ENCODE results near the gene ATXN7.

ATXN7 gene

GRCh38 chr3:63861306-63861705 is 2.4 kb upstream of the ATXN7 start:
- H3K9ac ChIP-seq (ENCODE audit: low read length), result no peak overlapping the region
- no peak for DNase-seq
- H3K4me2 ChIP-seq (ENCODE audit: low read depth, low read length), result no peak overlapping the region
- no peaks in the 10 kb centered on the region for H3K36me3 ChIP-seq (replicated peaks; ENCODE audit: insufficient read depth, low read length)
- H3K79me2 ChIP-seq (ENCODE audit: low read length), result peaks cover 87% of the 10 kb centered on the region
- H3K4me1 ChIP-seq (ENCODE audit: low read length), result peaks cover 13% of the 10 kb centered on the region
- no peaks in the 10 kb centered on the region for H3K9me3 ChIP-seq (replicated peaks; ENCODE audit: insufficient read depth, low read length)
- no peak overlapping the region for H2AFZ ChIP-seq (ENCODE audit: low read length)
- no peaks in the 10 kb centered on the region for H3F3A ChIP-seq (ENCODE audit: insufficient read depth, low read length)
- no peak overlapping the region for H3K4me3 ChIP-seq (ENCODE audit: low read length)
- no peaks in the 10 kb centered on the region for H3K27me3 ChIP-seq (replicated peaks; ENCODE audit: insufficient read depth, low read length)
- no peak for TF ChIP-seq EZH2 (optimal IDR thresholded peaks at IDR 0.05; ENCODE audit: low read depth, low read length)
- TF ChIP-seq EZH2phosphoT487 (IDR thresholded peaks at IDR 0.05; ENCODE audit: low read length), result no peak
- TF ChIP-seq, protein P1, sequence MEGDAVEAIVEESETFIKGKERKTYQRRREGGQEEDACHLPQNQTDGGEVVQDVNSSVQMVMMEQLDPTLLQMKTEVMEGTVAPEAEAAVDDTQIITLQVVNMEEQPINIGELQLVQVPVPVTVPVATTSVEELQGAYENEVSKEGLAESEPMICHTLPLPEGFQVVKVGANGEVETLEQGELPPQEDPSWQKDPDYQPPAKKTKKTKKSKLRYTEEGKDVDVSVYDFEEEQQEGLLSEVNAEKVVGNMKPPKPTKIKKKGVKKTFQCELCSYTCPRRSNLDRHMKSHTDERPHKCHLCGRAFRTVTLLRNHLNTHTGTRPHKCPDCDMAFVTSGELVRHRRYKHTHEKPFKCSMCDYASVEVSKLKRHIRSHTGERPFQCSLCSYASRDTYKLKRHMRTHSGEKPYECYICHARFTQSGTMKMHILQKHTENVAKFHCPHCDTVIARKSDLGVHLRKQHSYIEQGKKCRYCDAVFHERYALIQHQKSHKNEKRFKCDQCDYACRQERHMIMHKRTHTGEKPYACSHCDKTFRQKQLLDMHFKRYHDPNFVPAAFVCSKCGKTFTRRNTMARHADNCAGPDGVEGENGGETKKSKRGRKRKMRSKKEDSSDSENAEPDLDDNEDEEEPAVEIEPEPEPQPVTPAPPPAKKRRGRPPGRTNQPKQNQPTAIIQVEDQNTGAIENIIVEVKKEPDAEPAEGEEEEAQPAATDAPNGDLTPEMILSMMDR (IDR thresholded peaks at IDR 0.05; ENCODE audit: low read length), result no peak
- no peak overlapping the region for H3K27ac ChIP-seq (ENCODE audit: low read length)
- no peaks in the 10 kb centered on the region for H3K9me2 ChIP-seq (replicated peaks; ENCODE audit: insufficient read depth, low read length)
- H4K20me1 ChIP-seq (ENCODE audit: insufficient read depth, low read length), result no peaks in the 10 kb centered on the region

- peaks cover 13% of the 10 kb centered on the region for H3K4me1 ChIP-seq (ENCODE audit: low read length)
- H3K4me3 ChIP-seq (ENCODE audit: low read length), result peak overlapping the region; percentile 95
- peak overlapping the region; percentile 91 for H3K4me2 ChIP-seq (ENCODE audit: low read depth, low read length)
- H3K79me2 ChIP-seq (ENCODE audit: low read length), result peaks cover 85% of the 10 kb centered on the region
- H4K20me1 ChIP-seq (ENCODE audit: insufficient read depth, low read length), result no peaks in the 10 kb centered on the region
- H3K9me2 ChIP-seq (replicated peaks; ENCODE audit: insufficient read depth, low read length), result no peaks in the 10 kb centered on the region
- no peaks in the 10 kb centered on the region for H3K27me3 ChIP-seq (replicated peaks; ENCODE audit: insufficient read depth, low read length)
- no peaks in the 10 kb centered on the region for H3K9me3 ChIP-seq (replicated peaks; ENCODE audit: insufficient read depth, low read length)
- TF ChIP-seq, protein P1 (IDR thresholded peaks at IDR 0.05; ENCODE audit: low read length), result no peak
- no peak for TF ChIP-seq EZH2phosphoT487 (IDR thresholded peaks at IDR 0.05; ENCODE audit: low read length)
- TF ChIP-seq EZH2 (optimal IDR thresholded peaks at IDR 0.05; ENCODE audit: low read depth, low read length), result no peak
- no peaks in the 10 kb centered on the region for H3K36me3 ChIP-seq (replicated peaks; ENCODE audit: insufficient read depth, low read length)
- H2AFZ ChIP-seq (ENCODE audit: low read length), result peak overlapping the region; percentile 97
- no peaks in the 10 kb centered on the region for H3F3A ChIP-seq (ENCODE audit: insufficient read depth, low read length)
- H3K27ac ChIP-seq (ENCODE audit: low read length), result no peak overlapping the region
- DNase-seq, result no peak
- H3K9ac ChIP-seq (ENCODE audit: low read length), result peak overlapping the region; percentile 93
Observed at GRCh38 chr3:63862804-63863149, 890 bp upstream of the ATXN7 start.

DNA sequence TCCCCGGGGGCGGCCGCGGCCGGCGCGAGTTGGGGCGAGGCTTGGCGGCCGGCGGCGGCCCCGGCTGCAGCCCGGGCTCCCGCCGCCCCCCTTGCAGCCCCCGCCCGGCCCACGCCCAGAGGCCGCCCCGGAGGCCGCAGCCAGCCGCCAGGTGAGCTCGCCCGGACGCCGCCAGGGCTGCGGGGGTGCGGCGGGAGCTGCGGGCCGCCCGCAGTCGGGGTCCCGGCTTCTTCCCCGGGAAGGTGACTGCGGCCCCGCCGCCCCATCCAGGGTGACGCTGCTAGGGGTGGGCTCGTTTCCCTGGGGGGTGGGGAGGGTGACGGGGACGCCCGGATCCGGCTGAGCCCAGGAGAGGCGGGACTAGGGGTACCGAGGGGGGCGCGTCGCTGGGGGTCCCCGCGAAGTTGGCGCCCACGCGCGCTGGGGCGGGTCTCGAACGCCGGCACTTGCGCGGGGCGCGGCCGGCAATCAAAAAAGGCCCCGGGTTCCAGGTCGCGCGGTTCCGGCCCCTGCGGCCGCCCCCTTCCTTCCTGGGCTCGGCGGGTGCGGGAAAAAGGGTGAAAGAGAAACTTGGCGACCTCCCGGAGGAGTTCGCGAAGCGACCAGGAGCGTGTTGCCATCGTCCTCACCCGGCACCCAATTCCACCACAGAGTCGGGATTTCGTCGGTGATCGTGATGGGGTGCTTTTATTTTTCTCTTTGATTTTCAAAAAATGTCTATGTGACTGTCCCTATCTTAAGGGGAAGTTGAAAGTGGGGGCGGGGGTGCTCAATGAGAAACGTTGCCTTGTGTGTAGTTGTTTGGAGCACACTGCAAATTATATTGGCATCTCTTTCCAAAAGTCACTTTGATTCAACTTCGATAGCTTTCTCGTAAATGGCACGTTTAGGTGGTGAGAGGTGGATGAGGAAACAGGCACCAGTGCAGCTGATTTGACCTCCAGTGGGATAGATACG is 619 bp downstream of the ATXN7 start:
- Histone ChIP-seq H3K4me3 (ENCODE audit: low read length) (peak overlapping the region; percentile 59), H3K9me3 (replicated peaks; ENCODE audit: insufficient read depth, low read length) (no peaks in the 10 kb centered on the region), H3K27me3 (replicated peaks; ENCODE audit: insufficient read depth, low read length) (no peaks in the 10 kb centered on the region), H3F3A (ENCODE audit: insufficient read depth, low read length) (no peaks in the 10 kb centered on the region), H3K36me3 (replicated peaks; ENCODE audit: insufficient read depth, low read length) (no peaks in the 10 kb centered on the region), H3K4me1 (ENCODE audit: low read length) (peaks cover 13% of the 10 kb centered on the region), H3K4me2 (ENCODE audit: low read depth, low read length) (peak overlapping the region; percentile 80), H3K79me2 (ENCODE audit: low read length) (peaks cover 87% of the 10 kb centered on the region), H3K9ac (ENCODE audit: low read length) (peak overlapping the region; percentile 88), H3K27ac (ENCODE audit: low read length) (peak overlapping the region; percentile 44; the same call in 1 of the 2 replicates), H4K20me1 (ENCODE audit: insufficient read depth, low read length) (no peaks in the 10 kb centered on the region), H3K9me2 (replicated peaks; ENCODE audit: insufficient read depth, low read length) (no peaks in the 10 kb centered on the region), H2AFZ (ENCODE audit: low read length) (peak overlapping the region; percentile 88)
- TF ChIP-seq, protein P1 (IDR thresholded peaks at IDR 0.05; ENCODE audit: low read length), result no peak
- no peak for TF ChIP-seq EZH2phosphoT487 (IDR thresholded peaks at IDR 0.05; ENCODE audit: low read length)
- DNase-seq, result peak; percentile 45

All from MM.1S (cell line).